Middle frontal gyrus (tissue), 1 donor: ENCODE measurements around the gene ABRACL.

ENCODE experiments used
- DNase-seq: peaks from one replicate; pipeline ENCODE4 v3.0.0-alpha.2; 2015; ENCODE audit warnings: low spot score; ENCODE audit errors: extremely low spot score

ABRACL gene

GRCh38 chr6:139053382-139053781 is 24.8 kb downstream of the ABRACL start:
- DNase-seq, result no peak

- DNase-seq, result no peak
Measured at GRCh38 chr6:139054001-139054400, 25.5 kb downstream of the ABRACL start.

GRCh38 chr6:139055709-139056108 is 27.2 kb downstream of the ABRACL start:
- DNase-seq, result no peak

- DNase-seq, result peak; percentile 15
Measured at GRCh38 chr6:139058029-139058428, 29.5 kb downstream of the ABRACL start.

- no peak for DNase-seq
Measured at GRCh38 chr6:139060332-139060731, 31.8 kb downstream of the ABRACL start.

GRCh38 chr6:139062932-139063646 is 34.5 kb downstream of the ABRACL start:
- DNase-seq, result no peak

GRCh38 chr6:139064981-139065665 is 36.6 kb downstream of the ABRACL start:
- no peak for DNase-seq

GRCh38 chr6:139066080-139066479 is 37.5 kb downstream of the ABRACL start:
- DNase-seq, result no peak

- DNase-seq, result no peak
Measured at GRCh38 chr6:139068846-139069245, 40.3 kb downstream of the ABRACL start.

- DNase-seq, result no peak
Measured at GRCh38 chr6:139073118-139073517, 44.6 kb downstream of the ABRACL start.

GRCh38 chr6:139079018-139079417 is 50.5 kb downstream of the ABRACL start:
- DNase-seq, result no peak

GRCh38 chr6:139080255-139080920 is 51.8 kb downstream of the ABRACL start:
- DNase-seq, result no peak

GRCh38 chr6:139081471-139081870 is 52.9 kb downstream of the ABRACL start:
- no peak for DNase-seq

GRCh38 chr6:139082370-139082769 is 53.8 kb downstream of the ABRACL start:
- no peak for DNase-seq

- no peak for DNase-seq
Measured at GRCh38 chr6:139091826-139092225, 63.3 kb downstream of the ABRACL start.
